ENCODE measurements around the gene NKX6-2.

- TF ChIP-seq CTCF (IDR thresholded peaks at IDR 0.05; ENCODE audit: low read depth, low read length, poor library complexity, severe bottlenecking) (no peak), EZH2phosphoT487 (IDR thresholded peaks at IDR 0.05; ENCODE audit: borderline replicate concordance, low read length) (no peak)
Measured at GRCh38 chr10:132750936-132751335, 35.0 kb downstream of the NKX6-2 start.

Data from DOHH2 (cell line).